Fibroblast of villous mesenchyme (primary cell): ENCODE results near the gene ADGRD1. TPM values are rescaled to one million over a fixed set of nuclear protein-coding genes. Genes with fewer than 3 reads are reported as not detected.

Experiments
- DNase-seq: peaks from one replicate; pipeline ENCODE4 v3.0.0-alpha.2; 2010; ENCODE audit warnings: low read depth
- H3K4me3 ChIP-seq: 2 replicates; pipeline ENCODE4 v1.5.1; 2011; ENCODE audit warnings: low read depth, mild to moderate bottlenecking, low read length
- total RNA-seq: library from RNA; depleted of rRNA; stranded (reverse); fragments of >200 nt; gene quantifications from 2 replicates; pipeline ENCODE4 v1.2.3, GENCODE V29; 2012
- TF ChIP-seq, protein P1 (sequence below): IDR thresholded peaks from 2 replicates; pipeline ENCODE4 v1.5.1; 2012; ENCODE audit warnings: low read depth, mild to moderate bottlenecking, low read length; ENCODE audit not compliant: insufficient read depth

ADGRD1 gene
- total RNA-seq, 1 donor, result under 0.01 TPM

DNA sequence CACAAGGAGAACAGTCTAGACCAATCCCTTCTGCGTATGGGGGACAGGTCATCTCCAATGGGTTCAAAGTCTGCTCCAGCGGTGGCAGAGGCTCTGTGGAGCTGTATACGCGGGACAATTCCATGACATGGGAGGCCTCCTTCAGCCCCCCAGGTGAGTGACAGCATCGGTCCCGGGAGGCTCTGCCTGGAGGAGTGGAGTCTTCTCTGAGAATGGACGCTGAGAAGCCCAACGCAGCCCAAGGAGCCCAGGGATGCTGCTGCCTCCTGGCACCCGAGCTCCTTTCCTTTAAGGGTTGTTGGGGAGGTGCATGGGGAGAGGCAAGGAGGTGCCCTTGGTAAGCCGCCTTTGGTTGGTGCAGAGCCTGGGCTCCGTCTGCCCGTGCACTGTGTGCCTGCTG is 28.2 kb downstream of the ADGRD1 start:
- no peak overlapping the region for H3K4me3 ChIP-seq
- TF ChIP-seq, protein P1, sequence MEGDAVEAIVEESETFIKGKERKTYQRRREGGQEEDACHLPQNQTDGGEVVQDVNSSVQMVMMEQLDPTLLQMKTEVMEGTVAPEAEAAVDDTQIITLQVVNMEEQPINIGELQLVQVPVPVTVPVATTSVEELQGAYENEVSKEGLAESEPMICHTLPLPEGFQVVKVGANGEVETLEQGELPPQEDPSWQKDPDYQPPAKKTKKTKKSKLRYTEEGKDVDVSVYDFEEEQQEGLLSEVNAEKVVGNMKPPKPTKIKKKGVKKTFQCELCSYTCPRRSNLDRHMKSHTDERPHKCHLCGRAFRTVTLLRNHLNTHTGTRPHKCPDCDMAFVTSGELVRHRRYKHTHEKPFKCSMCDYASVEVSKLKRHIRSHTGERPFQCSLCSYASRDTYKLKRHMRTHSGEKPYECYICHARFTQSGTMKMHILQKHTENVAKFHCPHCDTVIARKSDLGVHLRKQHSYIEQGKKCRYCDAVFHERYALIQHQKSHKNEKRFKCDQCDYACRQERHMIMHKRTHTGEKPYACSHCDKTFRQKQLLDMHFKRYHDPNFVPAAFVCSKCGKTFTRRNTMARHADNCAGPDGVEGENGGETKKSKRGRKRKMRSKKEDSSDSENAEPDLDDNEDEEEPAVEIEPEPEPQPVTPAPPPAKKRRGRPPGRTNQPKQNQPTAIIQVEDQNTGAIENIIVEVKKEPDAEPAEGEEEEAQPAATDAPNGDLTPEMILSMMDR, result no peak

DNA sequence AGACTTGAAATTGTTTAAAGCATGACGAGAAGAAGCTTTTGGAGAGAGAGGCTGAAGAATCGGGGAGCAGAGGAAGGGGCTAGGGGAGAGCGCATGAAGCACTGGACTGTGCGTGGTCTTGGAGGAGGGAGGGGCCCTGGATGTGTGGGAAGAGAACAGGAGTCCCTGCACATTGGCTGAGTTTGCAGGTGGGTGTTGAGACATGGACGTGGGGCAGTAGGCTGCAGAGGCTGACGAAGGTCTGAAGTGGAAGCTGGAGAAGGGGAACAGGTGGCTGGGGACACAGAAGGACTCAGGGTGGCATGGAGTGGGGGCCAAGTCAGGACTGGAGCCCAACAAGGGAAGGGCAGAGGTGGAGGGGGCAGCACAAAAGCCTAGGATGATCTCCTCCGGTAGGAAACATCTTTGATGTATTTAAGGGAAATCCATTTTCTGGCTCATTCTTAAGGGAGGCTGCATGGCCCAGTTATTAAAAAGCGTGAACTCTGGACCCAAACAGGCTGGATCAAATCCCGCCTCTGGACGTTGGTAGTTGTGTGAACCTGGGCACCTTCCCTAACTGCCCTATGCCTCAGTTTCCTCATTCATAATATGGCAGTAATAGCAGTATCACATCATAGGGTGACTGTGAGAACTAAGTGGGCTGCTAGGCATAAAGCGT is 29.0 kb downstream of the ADGRD1 start:
- DNase-seq, result no peak
- TF ChIP-seq, protein P1, result no peak
- no peak overlapping the region for H3K4me3 ChIP-seq

More for the DNA sequence above, 28.2 kb downstream of the ADGRD1 start:
- no peak for DNase-seq

DNA sequence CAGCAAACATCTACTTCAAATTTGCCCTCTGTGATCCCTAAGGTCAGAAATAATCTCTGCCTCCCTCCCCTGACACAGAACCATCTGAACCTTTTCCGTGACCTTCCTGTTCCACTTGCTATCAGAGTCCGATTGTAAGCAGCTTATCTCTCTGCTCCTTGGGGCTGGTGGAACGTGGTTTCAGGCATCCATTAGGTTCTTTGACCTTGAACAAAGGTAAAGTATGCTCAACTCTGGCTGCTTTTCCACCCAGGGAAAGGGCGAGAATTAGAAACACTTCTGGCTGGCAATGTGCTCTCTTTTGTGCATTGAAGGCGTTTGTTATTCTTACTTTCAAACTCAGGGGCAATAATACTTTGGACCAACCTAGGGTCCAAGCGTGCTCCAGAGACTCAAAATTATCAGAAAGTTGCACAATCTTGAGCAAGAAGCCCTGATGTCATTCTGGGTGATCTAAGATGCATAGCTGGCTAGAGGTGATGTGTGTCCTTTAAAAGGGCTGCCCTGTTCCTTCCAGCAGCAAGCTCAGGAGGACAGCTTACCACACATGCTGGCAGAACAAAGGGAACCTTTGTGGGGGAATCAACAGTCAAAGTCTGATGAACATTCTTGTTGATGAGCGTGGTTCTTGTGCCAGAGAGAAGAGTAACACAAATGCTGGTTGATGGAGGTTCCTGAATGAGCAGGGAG is 29.8 kb downstream of the ADGRD1 start:
- no peak for DNase-seq
- no peak overlapping the region for H3K4me3 ChIP-seq
- TF ChIP-seq, protein P1, result no peak

DNA sequence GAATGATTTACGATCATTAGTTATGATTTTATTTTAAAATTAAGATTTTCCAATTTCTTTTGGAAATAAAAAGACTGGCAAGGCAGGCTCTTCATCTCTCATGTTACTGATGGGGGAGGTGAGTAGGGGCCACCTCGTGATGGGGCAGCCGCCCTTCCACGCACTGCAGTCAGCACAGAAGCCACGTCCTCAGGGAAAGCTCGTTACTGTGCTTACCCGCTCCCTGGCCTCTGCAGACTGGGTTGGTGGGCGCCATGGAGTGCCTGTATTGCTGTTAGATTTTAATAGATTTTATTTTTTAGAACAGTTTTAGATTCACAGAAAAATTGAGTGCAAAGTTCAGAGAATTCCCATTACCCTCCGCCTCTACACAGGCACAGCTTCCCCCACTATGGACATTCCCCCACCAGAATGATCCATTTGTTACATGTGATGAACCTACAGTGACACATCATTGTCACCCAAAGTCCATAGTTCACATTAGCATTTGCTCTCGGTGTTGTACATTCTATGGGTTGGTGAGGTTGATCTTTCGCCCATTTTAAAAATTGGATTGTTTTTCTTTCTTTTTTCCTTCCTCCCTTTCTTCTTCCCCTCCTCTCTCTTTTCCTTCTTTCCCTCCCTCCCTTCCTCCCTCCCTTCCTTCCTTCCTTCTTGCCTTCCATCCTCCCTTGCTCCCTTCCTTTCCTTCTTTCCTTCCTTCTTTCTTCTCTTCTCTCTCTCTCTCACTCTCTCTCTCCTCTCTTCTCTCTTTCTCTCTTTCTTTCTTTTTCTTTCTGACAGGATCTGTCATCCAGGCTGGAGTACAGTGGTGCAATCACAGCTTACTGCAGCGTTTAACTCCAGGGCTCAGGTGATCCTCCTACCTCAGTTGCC is 30.7 kb downstream of the ADGRD1 start:
- no peak for DNase-seq
- TF ChIP-seq, protein P1, result no peak
- H3K4me3 ChIP-seq, result no peak overlapping the region

- TF ChIP-seq, protein P1, result no peak
- H3K4me3 ChIP-seq, result no peak overlapping the region
Observed at GRCh38 chr12:130987151-130987931, 33.6 kb downstream of the ADGRD1 start.

DNA sequence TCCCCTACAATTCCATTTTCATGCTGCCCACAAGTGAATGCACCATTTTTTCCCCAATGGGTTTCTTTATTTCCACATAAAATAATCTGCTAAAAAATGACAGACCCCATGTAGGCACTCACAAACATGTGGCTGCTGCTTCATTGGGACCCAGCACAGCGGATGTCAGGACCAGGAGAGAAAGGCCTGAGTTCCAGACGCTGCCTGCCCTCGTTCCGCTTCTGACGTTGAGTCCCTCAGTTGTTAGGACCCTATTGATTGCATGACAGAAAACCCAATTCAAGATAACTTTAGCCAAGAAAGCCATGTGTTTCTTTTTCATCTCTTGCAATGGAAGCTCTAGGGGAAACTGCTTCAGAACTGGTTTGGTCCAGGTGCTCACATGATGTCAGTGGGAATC is 34.6 kb downstream of the ADGRD1 start:
- H3K4me3 ChIP-seq, result no peak overlapping the region
- TF ChIP-seq, protein P1, result no peak
- DNase-seq, result no peak

More at GRCh38 chr12:130987151-130987931, 33.6 kb downstream of the ADGRD1 start:
- no peak for DNase-seq
